ENCODE data around the gene DET1. TPM values are rescaled to one million over a fixed set of nuclear protein-coding genes. Genes with fewer than 3 reads are reported as not detected.
A peak's percentile ranks its signal among the peaks of the same experiment; 100 is the strongest.

DET1 gene
- polyA plus RNA-seq, 1 donor from 2014 or later = 12.9 TPM

DNA sequence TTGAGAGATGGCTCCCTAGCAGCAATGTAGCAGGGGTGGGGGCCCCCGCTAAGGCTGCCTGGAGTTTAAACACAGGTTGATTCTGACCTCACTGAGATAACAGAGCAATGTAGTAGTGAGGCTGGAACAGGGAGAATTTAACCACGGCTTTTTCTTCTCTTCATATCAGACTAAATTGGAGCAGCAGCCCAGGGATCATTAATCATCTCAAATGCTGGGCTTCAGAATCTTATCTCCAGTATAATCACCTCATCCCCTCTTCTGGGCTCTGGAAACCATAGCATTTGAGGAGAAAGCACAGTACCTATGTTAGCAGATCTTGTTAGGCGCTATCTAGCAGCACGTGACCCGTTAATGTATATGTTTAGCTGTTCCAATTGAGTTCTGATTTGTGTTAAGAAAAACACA lies 25.4 kb upstream of the DET1 start:
- Histone ChIP-seq H3F3A (ENCODE audit: insufficient read depth, low read length, poor library complexity, severe bottlenecking) (no peaks in the 10 kb centered on the region), H3K9ac (ENCODE audit: low read length) (no peak overlapping the region), H3K36me3 (ENCODE audit: insufficient read depth, low read length) (no peaks in the 10 kb centered on the region), H3K9me3 (ENCODE audit: low read length) (no peaks in the 10 kb centered on the region), H3K27ac (ENCODE audit: low read length) (peak overlapping the region; percentile 15), H4K20me1 (ENCODE audit: insufficient read depth) (no peaks in the 10 kb centered on the region), H3K4me3 (ENCODE audit: low read length) (no peak overlapping the region), H3K27me3 (ENCODE audit: insufficient read depth, low read depth, low read length) (no peaks in the 10 kb centered on the region), H3K79me2 (replicated peaks; ENCODE audit: insufficient read depth, low read length) (no peaks in the 10 kb centered on the region), H3K4me2 (ENCODE audit: low read length) (no peak overlapping the region), H2AFZ (ENCODE audit: low read depth, low read length) (no peak overlapping the region), H3K9me2 (ENCODE audit: insufficient read depth, low read length) (no peaks in the 10 kb centered on the region)
- TF ChIP-seq SMC3 (conservative IDR thresholded peaks at IDR 0.05; ENCODE audit: poor library complexity) = no peak
- TF ChIP-seq POLR2AphosphoS5 (IDR thresholded peaks at IDR 0.05) = peak; percentile 22
- TF ChIP-seq EZH2 (IDR thresholded peaks at IDR 0.05; ENCODE audit: borderline replicate concordance, insufficient read depth, low read length, poor library complexity, severe bottlenecking) = no peak
- TF ChIP-seq EP300 (conservative IDR thresholded peaks at IDR 0.05; ENCODE audit: poor library complexity, severe bottlenecking) = no peak
- no peak for TF ChIP-seq TAF1 (IDR thresholded peaks at IDR 0.05; ENCODE audit: low read depth)
- TF ChIP-seq, protein P1, sequence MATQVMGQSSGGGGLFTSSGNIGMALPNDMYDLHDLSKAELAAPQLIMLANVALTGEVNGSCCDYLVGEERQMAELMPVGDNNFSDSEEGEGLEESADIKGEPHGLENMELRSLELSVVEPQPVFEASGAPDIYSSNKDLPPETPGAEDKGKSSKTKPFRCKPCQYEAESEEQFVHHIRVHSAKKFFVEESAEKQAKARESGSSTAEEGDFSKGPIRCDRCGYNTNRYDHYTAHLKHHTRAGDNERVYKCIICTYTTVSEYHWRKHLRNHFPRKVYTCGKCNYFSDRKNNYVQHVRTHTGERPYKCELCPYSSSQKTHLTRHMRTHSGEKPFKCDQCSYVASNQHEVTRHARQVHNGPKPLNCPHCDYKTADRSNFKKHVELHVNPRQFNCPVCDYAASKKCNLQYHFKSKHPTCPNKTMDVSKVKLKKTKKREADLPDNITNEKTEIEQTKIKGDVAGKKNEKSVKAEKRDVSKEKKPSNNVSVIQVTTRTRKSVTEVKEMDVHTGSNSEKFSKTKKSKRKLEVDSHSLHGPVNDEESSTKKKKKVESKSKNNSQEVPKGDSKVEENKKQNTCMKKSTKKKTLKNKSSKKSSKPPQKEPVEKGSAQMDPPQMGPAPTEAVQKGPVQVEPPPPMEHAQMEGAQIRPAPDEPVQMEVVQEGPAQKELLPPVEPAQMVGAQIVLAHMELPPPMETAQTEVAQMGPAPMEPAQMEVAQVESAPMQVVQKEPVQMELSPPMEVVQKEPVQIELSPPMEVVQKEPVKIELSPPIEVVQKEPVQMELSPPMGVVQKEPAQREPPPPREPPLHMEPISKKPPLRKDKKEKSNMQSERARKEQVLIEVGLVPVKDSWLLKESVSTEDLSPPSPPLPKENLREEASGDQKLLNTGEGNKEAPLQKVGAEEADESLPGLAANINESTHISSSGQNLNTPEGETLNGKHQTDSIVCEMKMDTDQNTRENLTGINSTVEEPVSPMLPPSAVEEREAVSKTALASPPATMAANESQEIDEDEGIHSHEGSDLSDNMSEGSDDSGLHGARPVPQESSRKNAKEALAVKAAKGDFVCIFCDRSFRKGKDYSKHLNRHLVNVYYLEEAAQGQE (IDR thresholded peaks at IDR 0.05; ENCODE audit: borderline replicate concordance) = no peak
- TF ChIP-seq, protein P2, sequence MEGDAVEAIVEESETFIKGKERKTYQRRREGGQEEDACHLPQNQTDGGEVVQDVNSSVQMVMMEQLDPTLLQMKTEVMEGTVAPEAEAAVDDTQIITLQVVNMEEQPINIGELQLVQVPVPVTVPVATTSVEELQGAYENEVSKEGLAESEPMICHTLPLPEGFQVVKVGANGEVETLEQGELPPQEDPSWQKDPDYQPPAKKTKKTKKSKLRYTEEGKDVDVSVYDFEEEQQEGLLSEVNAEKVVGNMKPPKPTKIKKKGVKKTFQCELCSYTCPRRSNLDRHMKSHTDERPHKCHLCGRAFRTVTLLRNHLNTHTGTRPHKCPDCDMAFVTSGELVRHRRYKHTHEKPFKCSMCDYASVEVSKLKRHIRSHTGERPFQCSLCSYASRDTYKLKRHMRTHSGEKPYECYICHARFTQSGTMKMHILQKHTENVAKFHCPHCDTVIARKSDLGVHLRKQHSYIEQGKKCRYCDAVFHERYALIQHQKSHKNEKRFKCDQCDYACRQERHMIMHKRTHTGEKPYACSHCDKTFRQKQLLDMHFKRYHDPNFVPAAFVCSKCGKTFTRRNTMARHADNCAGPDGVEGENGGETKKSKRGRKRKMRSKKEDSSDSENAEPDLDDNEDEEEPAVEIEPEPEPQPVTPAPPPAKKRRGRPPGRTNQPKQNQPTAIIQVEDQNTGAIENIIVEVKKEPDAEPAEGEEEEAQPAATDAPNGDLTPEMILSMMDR (IDR thresholded peaks at IDR 0.05; ENCODE audit: poor library complexity, severe bottlenecking) = no peak
- no peak for TF ChIP-seq RAD21 (conservative IDR thresholded peaks at IDR 0.05)
- no peak for TF ChIP-seq MXI1 (conservative IDR thresholded peaks at IDR 0.05; ENCODE audit: poor library complexity, severe bottlenecking)

DNA sequence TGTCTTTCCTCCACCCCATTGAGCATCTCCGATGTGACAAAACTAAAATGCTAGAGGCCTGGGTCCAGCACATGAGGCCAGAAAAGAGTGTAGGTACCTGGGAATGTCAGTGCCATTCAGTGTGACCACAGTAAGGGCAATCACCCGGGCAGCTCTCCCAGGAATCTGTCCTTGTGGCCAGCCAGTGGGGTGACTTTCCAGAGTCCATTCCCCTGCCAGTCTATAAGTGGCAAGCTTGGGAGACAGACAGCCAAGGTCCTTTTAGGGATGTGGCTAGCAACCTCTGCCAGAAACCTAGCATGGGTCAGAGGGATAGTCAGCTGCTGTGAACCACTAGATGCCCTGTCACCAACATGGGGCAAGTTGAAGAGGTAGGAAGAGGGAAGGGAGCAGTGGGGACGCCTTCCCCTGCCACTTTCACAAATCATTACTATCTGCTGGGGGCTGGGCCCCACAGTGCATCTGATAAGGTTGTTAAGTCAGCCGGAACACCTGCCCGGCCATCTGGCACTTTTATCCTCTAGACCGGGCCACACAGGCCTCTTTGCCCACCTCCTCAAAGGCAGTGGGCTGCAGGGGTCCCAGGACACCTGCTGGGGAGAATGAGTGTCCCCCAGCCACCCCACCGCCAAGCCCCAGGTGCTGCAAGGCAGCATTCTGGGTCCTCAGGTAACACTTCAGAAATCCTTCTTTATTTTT lies 24.8 kb upstream of the DET1 start:
- H3K4me3 ChIP-seq (ENCODE audit: low read length) = no peak overlapping the region
- H3F3A ChIP-seq (ENCODE audit: insufficient read depth, low read length, poor library complexity, severe bottlenecking) = no peaks in the 10 kb centered on the region
- H3K4me2 ChIP-seq (ENCODE audit: low read length) = no peak overlapping the region
- H3K9ac ChIP-seq (ENCODE audit: low read length) = no peak overlapping the region
- no peaks in the 10 kb centered on the region for H3K9me2 ChIP-seq (ENCODE audit: insufficient read depth, low read length)
- H3K36me3 ChIP-seq (ENCODE audit: insufficient read depth, low read length) = no peaks in the 10 kb centered on the region
- TF ChIP-seq EP300 (conservative IDR thresholded peaks at IDR 0.05; ENCODE audit: poor library complexity, severe bottlenecking) = no peak
- TF ChIP-seq, protein P2 (IDR thresholded peaks at IDR 0.05; ENCODE audit: poor library complexity, severe bottlenecking) = no peak
- no peak for TF ChIP-seq RAD21 (conservative IDR thresholded peaks at IDR 0.05)
- no peak overlapping the region for H2AFZ ChIP-seq (ENCODE audit: low read depth, low read length)
- H3K9me3 ChIP-seq (ENCODE audit: low read length) = no peaks in the 10 kb centered on the region
- peak overlapping the region; percentile 15 for H3K27ac ChIP-seq (ENCODE audit: low read length)
- H3K79me2 ChIP-seq (replicated peaks; ENCODE audit: insufficient read depth, low read length) = no peaks in the 10 kb centered on the region
- H4K20me1 ChIP-seq (ENCODE audit: insufficient read depth) = no peaks in the 10 kb centered on the region
- H3K27me3 ChIP-seq (ENCODE audit: insufficient read depth, low read depth, low read length) = no peaks in the 10 kb centered on the region

All from neural cell (in vitro differentiated cells).